SK-N-SH treated with all-trans-retinoic acid at 6 μM for 48 hours (cell line): ENCODE results near the gene LRP3.
"Not testable (repeated sequence)": the region's sequence is repeated elsewhere in the genome, so short reads cannot be mapped to it uniquely, and the experiment has no call there.

ENCODE experiments used
- ATAC-seq: fragments of 200-7000 bp; cut with Tn5 transposase; 3 replicates; pipeline ENCODE4 v1.9.1; 2020; ENCODE audit warnings: mild to moderate bottlenecking, moderate library complexity
- CSDC2 ChIP-seq: fragments of 250-450 bp; sonication (Bioruptor Pico); IDR thresholded peaks from 2 replicates; pipeline ENCODE4 v1.5.0; 2020; ENCODE audit warnings: mild to moderate bottlenecking, moderate library complexity
- ISL1 ChIP-seq: fragments of 250-450 bp; sonication (Bioruptor Pico); IDR thresholded peaks from 2 replicates; pipeline ENCODE4 v2.1.2; 2022; ENCODE audit warnings: mild to moderate bottlenecking, moderate library complexity
- OSR1 ChIP-seq: fragments of 250-450 bp; sonication (Bioruptor Pico); IDR thresholded peaks from 2 replicates; pipeline ENCODE4 v1.8.0; 2022; ENCODE audit warnings: moderate library complexity, mild to moderate bottlenecking, inconsistent platforms
- PPARA ChIP-seq: fragments of 250-450 bp; sonication (Bioruptor Pico); IDR thresholded peaks from 2 replicates; pipeline ENCODE4 v1.5.0; 2020; ENCODE audit warnings: mild to moderate bottlenecking, borderline replicate concordance
- RARB ChIP-seq: fragments of 250-450 bp; sonication (Bioruptor Pico); IDR thresholded peaks from 2 replicates; pipeline ENCODE4 v1.8.0; 2021; ENCODE audit warnings: mild to moderate bottlenecking, moderate library complexity
- SNAI2 ChIP-seq: fragments of 250-450 bp; sonication (Bioruptor Pico); IDR thresholded peaks from 2 replicates; pipeline ENCODE4 v1.5.0; 2020; ENCODE audit warnings: mild to moderate bottlenecking, moderate library complexity
- TCF4 ChIP-seq: fragments of 250-450 bp; sonication (Bioruptor Pico); IDR thresholded peaks from 2 replicates; pipeline ENCODE4 v1.8.0; 2021; ENCODE audit warnings: mild to moderate bottlenecking, moderate library complexity, borderline replicate concordance
- ZC3H10 ChIP-seq: fragments of 250-450 bp; sonication (Bioruptor Pico); IDR thresholded peaks from 2 replicates; pipeline ENCODE4 v1.5.1; 2021; ENCODE audit warnings: mild to moderate bottlenecking, moderate library complexity
- ZFP3 ChIP-seq: fragments of 250-450 bp; sonication (Bioruptor Pico); IDR thresholded peaks from 2 replicates; pipeline ENCODE4 v1.5.0; 2020; ENCODE audit warnings: mild to moderate bottlenecking, moderate library complexity
- ZNF565 ChIP-seq: fragments of 450-650 bp; formaldehyde crosslinking; conservative IDR thresholded peaks from 2 replicates; pipeline ENCODE4 v1.5.0; 2020; ENCODE audit warnings: low read depth, mild to moderate bottlenecking, moderate library complexity
- ZNF8 ChIP-seq: fragments of 450-650 bp; formaldehyde crosslinking; IDR thresholded peaks from 2 replicates; pipeline ENCODE4 v1.5.0; 2020; ENCODE audit warnings: mild to moderate bottlenecking, moderate library complexity
- TF ChIP-seq, protein P1 (sequence below): fragments of 250-450 bp; sonication (Bioruptor Pico); IDR thresholded peaks from 2 replicates; pipeline ENCODE4 v1.5.1; 2021; ENCODE audit warnings: mild to moderate bottlenecking, moderate library complexity
- TF ChIP-seq, protein P2 (sequence below): fragments of 250-450 bp; sonication (Bioruptor Pico); IDR thresholded peaks from 2 replicates; pipeline ENCODE4 v1.8.0; 2020; ENCODE audit warnings: mild to moderate bottlenecking, moderate library complexity, borderline replicate concordance
- TF ChIP-seq, protein P3 (sequence below): fragments of 250-450 bp; sonication (Bioruptor Pico); IDR thresholded peaks from 2 replicates; pipeline ENCODE4 v1.5.1; 2020; ENCODE audit warnings: low read depth, mild to moderate bottlenecking, moderate library complexity
- TF ChIP-seq, protein P4 (sequence below): fragments of 250-450 bp; sonication (Bioruptor Pico); IDR thresholded peaks from 2 replicates; pipeline ENCODE4 v1.8.0; 2021; ENCODE audit warnings: low read depth, mild to moderate bottlenecking, moderate library complexity, borderline replicate concordance

LRP3 gene

DNA sequence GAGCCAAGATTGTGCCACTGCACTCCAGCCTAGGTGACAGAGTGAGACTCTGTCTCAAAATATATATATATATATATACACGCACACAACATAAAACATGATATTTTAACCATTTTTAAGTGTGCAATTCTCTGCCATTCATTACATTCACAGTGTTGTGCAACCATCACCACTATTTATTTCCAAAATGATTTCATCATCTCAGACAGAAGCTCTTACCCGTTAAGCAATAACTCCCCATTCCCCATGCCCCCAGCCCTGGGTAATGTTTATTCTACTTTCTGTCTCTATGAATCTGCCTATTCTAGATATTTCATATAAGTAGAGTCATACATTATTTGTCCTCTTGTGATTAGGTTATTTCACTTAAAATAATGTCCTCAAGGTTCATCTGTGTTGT lies 42.0 kb upstream of the LRP3 start (continued):
- no peak for TF ChIP-seq RARB
- no peak for TF ChIP-seq ZFP3 (CRISPR knock-in tag)
- TF ChIP-seq CSDC2 = no peak
- no peak for TF ChIP-seq TCF4 (CRISPR knock-in tag)
- no peak for TF ChIP-seq SNAI2 (CRISPR knock-in tag)

DNA sequence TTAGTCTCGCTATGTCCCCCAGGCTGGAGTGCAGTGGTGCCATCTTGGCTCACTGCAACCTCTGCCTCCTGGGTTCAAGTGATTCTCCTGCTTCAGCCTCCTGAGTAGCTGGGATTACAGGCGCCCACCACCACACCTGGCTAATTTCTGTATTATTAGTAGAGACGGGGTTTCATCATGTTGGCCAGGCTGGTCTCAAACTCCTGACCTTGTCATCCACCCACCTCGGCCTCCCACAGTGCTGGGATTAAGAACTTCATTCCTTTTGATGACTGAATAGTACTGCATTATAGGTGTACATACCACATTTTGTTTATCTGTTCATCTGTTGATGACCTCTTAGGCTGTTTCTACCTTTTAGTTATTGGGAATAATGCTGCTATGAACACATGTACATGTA lies 41.5 kb upstream of the LRP3 start:
- ATAC-seq = not testable (repeated sequence)

DNA sequence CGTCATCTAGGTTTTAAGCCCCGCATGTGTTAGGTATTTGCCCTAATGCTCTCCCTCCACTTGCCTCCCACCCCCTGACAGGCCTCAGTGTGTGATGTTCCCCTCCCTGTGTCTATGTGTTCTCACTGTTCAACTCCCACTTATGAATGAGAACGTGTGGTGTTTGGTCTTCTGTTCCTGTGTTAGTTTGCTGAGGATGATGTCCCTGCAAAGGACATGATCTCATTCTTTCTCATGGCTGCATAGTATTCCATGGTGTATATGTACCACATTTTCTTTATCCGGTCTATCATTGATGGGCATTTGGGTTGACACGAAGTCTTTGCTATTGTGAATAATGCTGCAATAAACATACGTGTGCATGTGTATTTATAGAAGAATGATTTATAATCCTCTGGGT lies 39.8 kb upstream of the LRP3 start:
- ATAC-seq = not testable (repeated sequence)

DNA sequence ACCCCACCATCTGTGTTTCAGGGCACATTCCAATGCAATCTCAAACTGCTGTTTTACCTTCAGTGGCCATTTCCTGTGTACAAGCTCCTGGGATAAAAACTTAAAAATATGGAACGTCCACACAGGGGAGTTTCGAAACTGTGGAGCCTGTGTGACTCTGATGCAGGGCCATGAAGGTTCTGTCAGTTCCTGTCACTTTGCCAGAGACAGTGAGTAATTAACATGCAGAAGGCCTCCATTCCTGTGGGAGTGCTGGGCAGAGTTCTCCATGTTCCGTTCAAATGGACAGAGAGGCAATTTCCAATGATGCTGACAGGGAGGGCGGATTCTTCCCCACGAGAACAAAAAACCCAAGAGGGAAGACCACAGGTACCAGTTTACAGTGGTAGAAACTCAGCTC lies 37.8 kb upstream of the LRP3 start:
- no peak for ATAC-seq
- TF ChIP-seq ZFP3 (CRISPR knock-in tag) = no peak
- no peak for TF ChIP-seq ZC3H10 (CRISPR knock-in tag)
- no peak for TF ChIP-seq CSDC2
- TF ChIP-seq TCF4 (CRISPR knock-in tag) = no peak
- no peak for TF ChIP-seq RARB
- TF ChIP-seq, protein P1, sequence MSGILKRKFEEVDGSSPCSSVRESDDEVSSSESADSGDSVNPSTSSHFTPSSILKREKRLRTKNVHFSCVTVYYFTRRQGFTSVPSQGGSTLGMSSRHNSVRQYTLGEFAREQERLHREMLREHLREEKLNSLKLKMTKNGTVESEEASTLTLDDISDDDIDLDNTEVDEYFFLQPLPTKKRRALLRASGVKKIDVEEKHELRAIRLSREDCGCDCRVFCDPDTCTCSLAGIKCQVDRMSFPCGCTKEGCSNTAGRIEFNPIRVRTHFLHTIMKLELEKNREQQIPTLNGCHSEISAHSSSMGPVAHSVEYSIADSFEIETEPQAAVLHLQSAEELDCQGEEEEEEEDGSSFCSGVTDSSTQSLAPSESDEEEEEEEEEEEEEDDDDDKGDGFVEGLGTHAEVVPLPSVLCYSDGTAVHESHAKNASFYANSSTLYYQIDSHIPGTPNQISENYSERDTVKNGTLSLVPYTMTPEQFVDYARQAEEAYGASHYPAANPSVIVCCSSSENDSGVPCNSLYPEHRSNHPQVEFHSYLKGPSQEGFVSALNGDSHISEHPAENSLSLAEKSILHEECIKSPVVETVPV (CRISPR knock-in tag) = no peak
- TF ChIP-seq, protein P2, sequence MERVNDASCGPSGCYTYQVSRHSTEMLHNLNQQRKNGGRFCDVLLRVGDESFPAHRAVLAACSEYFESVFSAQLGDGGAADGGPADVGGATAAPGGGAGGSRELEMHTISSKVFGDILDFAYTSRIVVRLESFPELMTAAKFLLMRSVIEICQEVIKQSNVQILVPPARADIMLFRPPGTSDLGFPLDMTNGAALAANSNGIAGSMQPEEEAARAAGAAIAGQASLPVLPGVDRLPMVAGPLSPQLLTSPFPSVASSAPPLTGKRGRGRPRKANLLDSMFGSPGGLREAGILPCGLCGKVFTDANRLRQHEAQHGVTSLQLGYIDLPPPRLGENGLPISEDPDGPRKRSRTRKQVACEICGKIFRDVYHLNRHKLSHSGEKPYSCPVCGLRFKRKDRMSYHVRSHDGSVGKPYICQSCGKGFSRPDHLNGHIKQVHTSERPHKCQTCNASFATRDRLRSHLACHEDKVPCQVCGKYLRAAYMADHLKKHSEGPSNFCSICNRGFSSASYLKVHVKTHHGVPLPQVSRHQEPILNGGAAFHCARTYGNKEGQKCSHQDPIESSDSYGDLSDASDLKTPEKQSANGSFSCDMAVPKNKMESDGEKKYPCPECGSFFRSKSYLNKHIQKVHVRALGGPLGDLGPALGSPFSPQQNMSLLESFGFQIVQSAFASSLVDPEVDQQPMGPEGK (CRISPR knock-in tag) = no peak

DNA sequence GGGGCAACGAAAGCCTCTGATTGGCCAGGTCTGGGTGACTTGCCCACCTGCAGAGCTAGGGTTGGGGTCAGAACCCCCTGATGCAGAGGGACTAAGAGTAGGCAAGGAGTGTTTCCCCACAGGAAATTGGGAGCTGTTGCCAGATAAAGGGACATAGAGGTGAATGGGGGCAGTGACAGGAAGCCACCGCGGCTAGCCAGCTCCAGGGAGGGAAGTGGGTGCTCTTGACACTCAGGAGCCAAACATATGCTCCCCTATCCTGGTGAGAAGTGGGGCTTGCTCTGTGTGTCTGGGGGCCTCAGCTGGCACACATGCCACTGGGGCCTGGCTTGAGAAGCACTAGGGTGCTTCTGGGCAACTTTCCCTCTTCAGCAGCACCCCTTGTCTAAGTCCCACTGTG lies 36.2 kb upstream of the LRP3 start:
- TF ChIP-seq OSR1 (CRISPR knock-in tag) (no peak), ZNF565 (CRISPR knock-in tag) (no peak), RARB (no peak), PPARA (CRISPR knock-in tag) (no peak), ISL1 (CRISPR knock-in tag) (no peak), CSDC2 (no peak)
- TF ChIP-seq, protein P3, sequence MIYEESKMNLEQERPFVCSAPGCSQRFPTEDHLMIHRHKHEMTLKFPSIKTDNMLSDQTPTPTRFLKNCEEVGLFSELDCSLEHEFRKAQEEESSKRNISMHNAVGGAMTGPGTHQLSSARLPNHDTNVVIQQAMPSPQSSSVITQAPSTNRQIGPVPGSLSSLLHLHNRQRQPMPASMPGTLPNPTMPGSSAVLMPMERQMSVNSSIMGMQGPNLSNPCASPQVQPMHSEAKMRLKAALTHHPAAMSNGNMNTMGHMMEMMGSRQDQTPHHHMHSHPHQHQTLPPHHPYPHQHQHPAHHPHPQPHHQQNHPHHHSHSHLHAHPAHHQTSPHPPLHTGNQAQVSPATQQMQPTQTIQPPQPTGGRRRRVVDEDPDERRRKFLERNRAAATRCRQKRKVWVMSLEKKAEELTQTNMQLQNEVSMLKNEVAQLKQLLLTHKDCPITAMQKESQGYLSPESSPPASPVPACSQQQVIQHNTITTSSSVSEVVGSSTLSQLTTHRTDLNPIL = no peak
- TF ChIP-seq, protein P2 (CRISPR knock-in tag) = no peak
- TF ChIP-seq, protein P1 (CRISPR knock-in tag) = no peak
- TF ChIP-seq, protein P4, sequence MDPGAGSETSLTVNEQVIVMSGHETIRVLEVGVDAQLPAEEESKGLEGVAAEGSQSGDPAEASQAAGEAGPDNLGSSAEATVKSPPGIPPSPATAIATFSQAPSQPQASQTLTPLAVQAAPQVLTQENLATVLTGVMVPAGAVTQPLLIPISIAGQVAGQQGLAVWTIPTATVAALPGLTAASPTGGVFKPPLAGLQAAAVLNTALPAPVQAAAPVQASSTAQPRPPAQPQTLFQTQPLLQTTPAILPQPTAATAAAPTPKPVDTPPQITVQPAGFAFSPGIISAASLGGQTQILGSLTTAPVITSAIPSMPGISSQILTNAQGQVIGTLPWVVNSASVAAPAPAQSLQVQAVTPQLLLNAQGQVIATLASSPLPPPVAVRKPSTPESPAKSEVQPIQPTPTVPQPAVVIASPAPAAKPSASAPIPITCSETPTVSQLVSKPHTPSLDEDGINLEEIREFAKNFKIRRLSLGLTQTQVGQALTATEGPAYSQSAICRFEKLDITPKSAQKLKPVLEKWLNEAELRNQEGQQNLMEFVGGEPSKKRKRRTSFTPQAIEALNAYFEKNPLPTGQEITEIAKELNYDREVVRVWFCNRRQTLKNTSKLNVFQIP (CRISPR knock-in tag) = no peak
- ATAC-seq = no peak

DNA sequence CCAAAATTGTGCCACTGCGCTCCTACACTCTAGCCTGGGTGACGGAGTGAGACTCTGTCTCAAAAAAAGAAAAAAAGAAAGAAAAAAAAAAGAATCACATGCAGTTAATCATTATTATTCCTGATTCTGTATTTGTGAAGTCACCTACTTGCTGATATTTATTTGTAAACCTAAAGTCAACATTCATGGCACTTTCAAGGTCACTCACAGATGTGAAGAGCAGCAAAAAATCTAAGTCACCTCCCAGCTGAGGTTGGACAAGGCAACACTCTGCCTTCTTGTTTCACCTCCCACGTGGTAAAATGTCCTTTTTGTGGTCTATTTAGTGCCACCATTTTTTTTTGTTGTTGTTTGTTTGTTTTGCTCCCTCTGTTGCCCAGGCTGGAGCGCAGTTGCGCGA lies 35.8 kb upstream of the LRP3 start:
- TF ChIP-seq CSDC2 (no peak), ZNF8 (CRISPR knock-in tag) (no peak), ISL1 (CRISPR knock-in tag) (no peak), SNAI2 (CRISPR knock-in tag) (no peak), OSR1 (CRISPR knock-in tag) (no peak)
- TF ChIP-seq, protein P2 (CRISPR knock-in tag) = no peak
- no peak for ATAC-seq
